A673 (cell line): ENCODE results near the gene MRPS23. TPM values are rescaled to one million over a fixed set of nuclear protein-coding genes. Genes with fewer than 3 reads are reported as not detected.

Source experiments
- BruUV-seq: library from RNA; stranded (reverse); fragments of 400-500 nt; replicated peaks from 2 replicates; lab custom pipeline; 2021; lab: Mats Ljungman, UMichigan
- CTCF ChIA-PET: fragments of 300-600 bp; sonication (Branson Sonifier 250); formaldehyde crosslinking; loops from one replicate; lab custom pipeline; 2022; ENCODE audit warnings: antibody characterized with exemption; lab: Charles Lee
- POLR2A ChIA-PET: fragments of 300-600 bp; sonication (Branson Sonifier 250); formaldehyde crosslinking; loops from one replicate; lab custom pipeline; 2022; ENCODE audit warnings: antibody characterized with exemption; ENCODE audit not compliant: low non-redundant PET; lab: Charles Lee
- DNase-seq: peaks from one replicate; pipeline ENCODE4 v3.0.0-alpha.2; 2015; ENCODE audit warnings: low spot score
- H3K27ac ChIP-seq: fragments of 200-600 bp; sonication (generic); 2 replicates; pipeline ENCODE4 v1.5.1; 2016; ENCODE audit warnings: mixed run types, low read depth, mild to moderate bottlenecking, mixed read lengths, antibody characterized with exemption, low read length; ENCODE audit not compliant: poor library complexity, severe bottlenecking
- H3K27me3 ChIP-seq: fragments of 200-600 bp; sonication (generic); replicated peaks from 2 replicates; pipeline ENCODE4 v1.6.1; 2017; ENCODE audit warnings: mixed run types, low read depth, mild to moderate bottlenecking, mixed read lengths, antibody characterized with exemption, low read length; ENCODE audit not compliant: insufficient read depth, poor library complexity
- H3K36me3 ChIP-seq: fragments of 200-600 bp; sonication (generic); 2 replicates; pipeline ENCODE4 v1.6.1; 2016; ENCODE audit warnings: mixed run types, mild to moderate bottlenecking, mixed read lengths, antibody characterized with exemption, low read length; ENCODE audit not compliant: insufficient read depth, poor library complexity, severe bottlenecking
- H3K4me1 ChIP-seq: fragments of 200-600 bp; sonication (generic); 2 replicates; pipeline ENCODE4 v1.6.1; 2017; ENCODE audit warnings: mixed run types, mild to moderate bottlenecking, mixed read lengths, antibody characterized with exemption, low read length; ENCODE audit not compliant: insufficient read depth, poor library complexity, severe bottlenecking
- H3K4me3 ChIP-seq: fragments of 200-600 bp; sonication (generic); 2 replicates; pipeline ENCODE4 v1.5.1; 2016; ENCODE audit warnings: low read depth, mixed run types, mild to moderate bottlenecking, mixed read lengths, low read length; ENCODE audit not compliant: poor library complexity, severe bottlenecking
- H3K9me3 ChIP-seq: fragments of 200-600 bp; sonication (generic); 2 replicates; pipeline ENCODE4 v1.6.1; 2016; ENCODE audit warnings: mixed run types, low read depth, mild to moderate bottlenecking, mixed read lengths, antibody characterized with exemption, low read length; ENCODE audit not compliant: poor library complexity, severe bottlenecking
- EZH2 ChIP-seq: fragments of 200-600 bp; sonication (generic); IDR thresholded peaks from 2 replicates; pipeline ENCODE4 v1.6.1; 2017; ENCODE audit warnings: borderline replicate concordance, low read depth, mild to moderate bottlenecking, mixed read lengths, antibody characterized with exemption, low read length; ENCODE audit not compliant: poor library complexity, severe bottlenecking
- intact Hi-C: fragments of 100-400 bp; cut with micrococcal nuclease; formaldehyde crosslinking; loops from one replicate; pipeline ENCODE4 v1.10.0; 2022; ENCODE audit not compliant: unreplicated experiment
- total RNA-seq: library from RNA; stranded (reverse); gene quantifications from 2 replicates; pipeline ENCODE4 v1.2.3, GENCODE V29; 2021
- TF ChIP-seq, protein P1 (sequence below): fragments of 300-800, 200-600 bp; sonication (generic); conservative IDR thresholded peaks from 2 replicates; pipeline ENCODE4 v1.5.1; 2017; ENCODE audit warnings: low read depth, mild to moderate bottlenecking, antibody characterized with exemption, low read length, moderate library complexity, mixed read lengths

Gene MRPS23
- total RNA-seq, 1 experiment from 2014 or later = 94.2 TPM

DNA sequence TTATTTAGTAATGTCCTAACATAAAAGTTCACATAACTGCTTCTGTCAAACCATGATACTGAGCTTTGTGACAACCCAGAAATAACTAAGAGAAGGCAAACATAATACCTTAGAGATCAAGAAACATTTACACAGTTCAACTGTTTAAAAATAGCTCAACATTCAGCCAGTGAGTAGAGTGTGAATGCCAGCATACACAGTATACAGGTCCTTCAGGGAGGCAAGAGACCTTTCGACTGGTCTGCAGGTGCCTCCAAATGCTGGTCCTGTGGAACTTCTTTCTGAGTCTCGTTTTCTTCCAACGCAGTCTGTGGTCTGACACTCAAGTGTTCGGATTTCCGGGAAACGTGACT, 10.3 kb downstream of the MRPS23 start:
- BruUV-seq = no TSS peak
- peaks cover 34% of the 10 kb centered on the region for H3K36me3 ChIP-seq
- TF ChIP-seq EZH2 = no peak
- TF ChIP-seq, protein P1, sequence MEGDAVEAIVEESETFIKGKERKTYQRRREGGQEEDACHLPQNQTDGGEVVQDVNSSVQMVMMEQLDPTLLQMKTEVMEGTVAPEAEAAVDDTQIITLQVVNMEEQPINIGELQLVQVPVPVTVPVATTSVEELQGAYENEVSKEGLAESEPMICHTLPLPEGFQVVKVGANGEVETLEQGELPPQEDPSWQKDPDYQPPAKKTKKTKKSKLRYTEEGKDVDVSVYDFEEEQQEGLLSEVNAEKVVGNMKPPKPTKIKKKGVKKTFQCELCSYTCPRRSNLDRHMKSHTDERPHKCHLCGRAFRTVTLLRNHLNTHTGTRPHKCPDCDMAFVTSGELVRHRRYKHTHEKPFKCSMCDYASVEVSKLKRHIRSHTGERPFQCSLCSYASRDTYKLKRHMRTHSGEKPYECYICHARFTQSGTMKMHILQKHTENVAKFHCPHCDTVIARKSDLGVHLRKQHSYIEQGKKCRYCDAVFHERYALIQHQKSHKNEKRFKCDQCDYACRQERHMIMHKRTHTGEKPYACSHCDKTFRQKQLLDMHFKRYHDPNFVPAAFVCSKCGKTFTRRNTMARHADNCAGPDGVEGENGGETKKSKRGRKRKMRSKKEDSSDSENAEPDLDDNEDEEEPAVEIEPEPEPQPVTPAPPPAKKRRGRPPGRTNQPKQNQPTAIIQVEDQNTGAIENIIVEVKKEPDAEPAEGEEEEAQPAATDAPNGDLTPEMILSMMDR = no peak
- H3K9me3 ChIP-seq = no peaks in the 10 kb centered on the region
- POLR2A ChIA-PET = no interaction called here
- no peak overlapping the region for H3K27ac ChIP-seq
- peaks cover 10% of the 10 kb centered on the region for H3K4me1 ChIP-seq
- CTCF ChIA-PET = no interaction called here
- no peak overlapping the region for H3K4me3 ChIP-seq
- DNase-seq = no peak
- H3K27me3 ChIP-seq = no peaks in the 10 kb centered on the region
- intact Hi-C loops = no loop called here

DNA sequence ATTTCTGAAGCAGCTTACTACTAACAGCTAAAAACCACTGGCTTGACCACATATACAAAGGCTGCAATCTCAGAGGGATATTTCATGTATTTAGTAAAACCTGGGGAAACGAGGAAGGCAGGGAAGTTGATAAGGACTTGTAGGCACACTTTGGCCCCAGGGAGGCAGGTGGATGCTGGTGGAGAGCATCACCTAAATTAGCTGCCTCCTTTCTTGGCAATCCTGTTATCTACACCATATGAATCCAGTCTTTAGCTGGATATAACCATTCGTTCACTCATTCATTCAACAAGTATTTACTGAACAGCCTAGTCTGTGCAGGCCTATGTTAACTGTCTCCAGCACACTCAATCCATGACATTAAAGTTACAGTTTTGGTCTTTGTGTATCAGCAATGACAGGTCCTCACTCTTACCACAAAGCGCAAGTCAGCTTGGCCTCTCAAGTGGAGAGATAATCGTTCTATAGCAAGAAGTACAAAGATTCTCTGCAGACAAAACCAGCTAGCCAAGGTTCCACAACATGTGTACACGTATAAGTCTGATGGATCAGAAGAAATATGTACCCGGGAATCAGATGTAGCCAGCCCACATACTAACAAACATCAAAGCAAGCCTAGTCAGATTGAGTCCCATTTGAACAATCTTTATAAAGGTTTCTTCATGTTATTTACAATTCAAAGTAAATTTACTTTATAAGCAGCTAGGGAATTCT, 10.8 kb downstream of the MRPS23 start:
- no peak for TF ChIP-seq EZH2
- TF ChIP-seq, protein P1 = no peak
- no peak overlapping the region for H3K27ac ChIP-seq
- no peaks in the 10 kb centered on the region for H3K9me3 ChIP-seq
- H3K36me3 ChIP-seq = peaks cover 34% of the 10 kb centered on the region
- H3K4me3 ChIP-seq = no peak overlapping the region
- DNase-seq = no peak
- peaks cover 9% of the 10 kb centered on the region for H3K4me1 ChIP-seq
- H3K27me3 ChIP-seq = no peaks in the 10 kb centered on the region
- no TSS peak for BruUV-seq
- ChIA-PET CTCF (no interaction called here), POLR2A (interaction anchor here (0.6 kb wide), 1 partner anchor 313 kb away, joined by 3 read pairs; no protein-coding TSS in a partner anchor)
- intact Hi-C loops = no loop called here

DNA sequence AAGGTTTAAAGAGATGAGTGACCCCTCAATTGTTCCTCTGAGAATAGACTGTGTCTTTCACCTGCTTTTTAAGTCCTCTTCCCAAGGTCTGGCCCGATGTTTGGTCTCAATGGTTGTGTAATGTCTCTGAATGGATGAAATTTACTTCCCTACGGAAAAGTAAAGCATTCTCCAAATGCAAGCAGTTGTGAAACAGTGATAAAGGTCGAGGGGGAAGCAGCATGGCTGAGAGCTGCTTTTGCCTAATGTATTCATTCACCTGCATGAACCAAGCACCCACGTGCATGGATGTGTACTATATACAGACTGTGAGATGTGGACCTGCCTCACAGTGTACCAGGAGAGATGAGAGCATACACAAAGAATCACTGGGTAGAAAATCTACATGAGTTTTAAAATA, 11.4 kb downstream of the MRPS23 start:
- no peak overlapping the region for H3K27ac ChIP-seq
- POLR2A ChIA-PET = no interaction called here
- CTCF ChIA-PET = no interaction called here
- H3K36me3 ChIP-seq = peaks cover 31% of the 10 kb centered on the region
- BruUV-seq = no TSS peak
- intact Hi-C loops = no loop called here
- no peaks in the 10 kb centered on the region for H3K9me3 ChIP-seq
- no peaks in the 10 kb centered on the region for H3K27me3 ChIP-seq
- peaks cover 3% of the 10 kb centered on the region for H3K4me1 ChIP-seq
- H3K4me3 ChIP-seq = no peak overlapping the region
- DNase-seq = no peak
- TF ChIP-seq EZH2 = no peak
- TF ChIP-seq, protein P1 = no peak
